T-helper 2 cell (primary cell): Measurements from ENCODE around the gene POTEJ.
"Not testable (repeated sequence)": the region's sequence is repeated elsewhere in the genome, so short reads cannot be mapped to it uniquely, and the experiment has no call there.

Experiments
- DNase-seq, 5 experiments: peaks; one replicate each; pipeline versions ENCODE4 v3.0.0 to v3.0.0-alpha.2; 2012 to 2022

The POTEJ gene

DNA sequence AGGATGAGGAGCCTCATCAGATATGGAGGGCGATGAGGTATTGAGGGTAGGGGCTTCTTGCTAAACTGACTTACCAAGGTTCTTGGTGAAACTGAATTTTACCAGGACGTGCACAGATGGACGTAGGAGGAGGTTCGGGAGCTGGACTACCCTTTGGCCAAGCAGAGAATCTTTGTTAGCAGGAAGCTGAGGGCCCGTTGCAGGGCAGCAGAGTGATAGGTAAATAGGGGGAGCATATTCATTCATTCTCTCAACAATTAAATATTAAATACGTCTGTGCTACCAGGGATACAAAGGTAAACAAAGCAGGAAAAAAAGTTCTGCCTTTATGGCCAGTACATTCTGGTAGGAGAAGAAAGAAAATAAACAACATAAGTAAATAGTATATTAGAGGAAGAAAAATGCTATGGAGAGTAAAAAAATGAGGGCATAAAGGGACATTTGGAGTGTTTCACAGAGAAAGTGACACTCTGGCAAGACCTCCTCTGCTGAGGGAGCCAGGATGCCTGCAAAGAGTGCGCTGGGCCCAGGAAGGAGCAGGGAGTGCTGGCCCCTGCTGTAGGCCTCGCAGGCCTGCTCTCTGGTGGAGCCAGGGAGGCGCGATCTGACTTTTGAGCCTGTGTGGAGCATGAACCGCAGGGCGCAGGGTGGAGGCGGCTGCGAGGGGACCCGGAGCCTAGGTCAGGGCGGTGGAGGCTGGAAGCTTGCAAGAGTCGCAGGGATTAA is 2.8 kb upstream of the POTEJ start:
- not testable (repeated sequence) for DNase-seq

DNA sequence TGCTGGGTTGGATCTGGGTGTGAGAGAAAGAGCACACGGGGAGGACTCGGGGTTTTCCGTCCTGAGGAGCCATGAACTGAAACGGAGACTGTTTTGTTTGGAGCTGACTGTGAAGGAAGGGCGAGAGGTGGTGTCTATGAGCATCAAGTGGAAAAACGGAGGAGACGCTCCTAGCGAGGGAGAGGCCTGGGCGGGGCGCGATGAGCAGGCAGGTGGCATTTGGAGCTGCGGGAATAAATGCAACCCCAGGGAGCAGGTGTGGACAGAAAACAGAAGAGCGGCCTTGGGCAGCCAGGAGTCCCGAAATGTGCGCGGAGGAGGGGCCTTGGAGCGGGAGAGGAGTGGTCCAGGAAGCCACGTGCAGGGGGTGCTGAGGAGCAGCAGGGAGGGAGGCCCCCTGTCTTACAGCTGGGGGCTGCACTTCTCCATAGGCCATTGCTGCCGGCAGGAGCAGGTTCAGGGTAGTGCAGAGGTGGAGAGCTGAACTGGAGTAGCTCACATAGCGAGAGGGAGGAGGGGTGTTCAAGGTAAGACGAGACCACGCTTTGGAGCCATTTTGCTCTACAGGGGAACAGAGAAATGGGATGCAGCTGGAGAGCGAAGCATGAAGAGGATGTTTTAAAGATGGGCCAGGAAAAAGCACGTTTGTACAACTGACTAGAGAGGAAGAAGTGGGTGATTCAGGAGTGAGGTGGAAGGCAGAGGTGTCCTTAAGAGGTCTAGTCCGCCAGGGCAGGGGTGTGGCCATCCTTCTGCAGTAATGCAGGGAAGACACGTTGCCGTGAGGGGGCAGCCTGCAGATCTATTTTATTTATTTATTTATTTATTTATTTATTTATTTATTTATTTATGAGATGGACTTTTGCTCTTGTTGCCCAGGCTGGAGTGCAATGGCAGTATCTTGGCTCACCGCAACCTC is 2.0 kb upstream of the POTEJ start:
- DNase-seq, result not testable (repeated sequence)

DNA sequence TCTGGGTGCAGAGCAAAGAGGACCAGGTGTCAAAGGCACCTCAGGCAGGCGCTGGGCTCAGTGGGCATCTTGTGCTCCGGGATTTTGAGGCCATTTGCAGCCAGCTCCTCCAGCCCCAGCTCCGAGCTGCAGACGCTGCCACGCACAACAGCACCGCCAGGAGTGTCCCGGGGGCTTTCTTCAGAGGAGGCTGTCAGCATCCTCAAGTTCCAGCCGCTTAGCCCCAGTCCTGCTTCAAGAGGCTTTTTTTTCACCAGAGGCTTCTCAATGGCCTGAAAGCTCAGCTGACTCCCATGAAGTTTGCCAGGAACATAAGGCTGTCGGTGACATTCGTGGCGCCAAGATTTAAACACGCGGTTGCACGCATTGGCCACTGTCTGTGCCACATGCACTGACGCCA is 754 bp upstream of the POTEJ start:
- DNase-seq, result not testable (repeated sequence)

DNA sequence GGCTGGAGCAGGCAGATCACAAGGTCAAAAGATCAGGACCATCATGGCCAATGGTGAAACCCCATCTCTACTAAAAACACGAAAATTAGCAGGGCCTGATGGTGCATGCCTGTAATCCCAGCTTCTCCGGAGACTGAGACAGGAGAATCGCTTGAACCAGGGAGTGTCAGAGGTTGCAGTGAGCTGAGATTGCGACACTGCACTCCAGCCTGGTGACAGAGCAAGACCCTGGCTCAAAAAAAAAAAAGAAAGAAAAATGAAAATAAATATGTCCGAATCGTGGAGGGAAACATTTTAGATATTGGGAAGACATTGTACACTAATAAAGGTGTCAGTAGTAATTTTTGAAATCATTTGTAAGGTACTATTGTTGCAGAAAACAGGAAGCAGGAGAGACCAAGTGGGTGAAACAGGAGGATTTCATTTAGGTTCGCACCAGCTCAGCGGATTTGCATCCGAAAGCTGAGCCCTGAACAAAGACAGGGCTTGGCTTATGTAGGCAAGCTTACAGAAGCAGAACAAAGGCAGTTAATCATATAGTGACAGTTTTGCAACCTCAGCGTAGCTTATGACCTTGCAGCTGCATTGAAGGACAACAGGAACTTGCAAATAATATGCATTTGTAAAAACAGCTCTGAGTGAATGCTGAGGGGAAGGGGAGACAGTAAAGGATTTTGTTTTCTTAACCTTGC is 17.7 kb downstream of the POTEJ start:
- DNase-seq, result not testable (repeated sequence)

DNA sequence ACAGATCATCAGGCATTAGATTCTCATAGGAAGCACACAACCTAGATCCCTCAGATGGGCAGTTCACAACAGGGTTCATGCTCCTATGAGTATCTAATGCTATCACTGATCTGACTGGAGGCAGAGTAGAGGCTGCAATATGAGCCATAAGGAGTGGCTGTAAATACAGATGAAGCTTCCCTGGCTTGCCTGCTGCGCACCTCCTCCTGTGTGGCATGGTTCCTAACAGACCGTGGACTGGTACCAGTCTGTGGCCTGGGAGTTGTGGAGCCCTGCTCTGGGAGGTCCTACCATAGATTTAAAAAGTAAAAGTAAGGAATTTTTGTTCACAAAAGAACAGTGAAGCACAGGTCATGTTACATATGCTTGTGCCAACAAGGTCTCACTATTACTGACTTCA is 27.7 kb downstream of the POTEJ start:
- not testable (repeated sequence) for DNase-seq

DNA sequence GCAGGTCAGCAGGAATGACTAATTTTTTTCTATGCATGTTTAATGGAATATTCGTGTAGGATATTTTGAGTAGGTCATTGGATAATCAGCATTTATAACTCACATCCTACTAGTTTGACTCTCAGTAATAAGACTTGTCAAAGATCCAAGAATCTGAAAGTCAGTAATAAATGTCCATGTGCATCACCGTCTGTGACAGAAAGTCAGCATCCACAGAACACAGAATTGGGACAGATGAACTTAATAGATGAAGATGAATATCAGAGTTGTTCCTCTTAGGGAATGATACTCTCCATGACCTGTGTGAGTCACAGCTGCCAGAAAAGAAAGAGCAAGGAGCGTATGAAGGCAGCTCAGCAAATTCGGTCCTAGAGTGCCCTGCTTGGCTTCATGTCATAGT is 30.4 kb downstream of the POTEJ start:
- DNase-seq, result not testable (repeated sequence)

DNA sequence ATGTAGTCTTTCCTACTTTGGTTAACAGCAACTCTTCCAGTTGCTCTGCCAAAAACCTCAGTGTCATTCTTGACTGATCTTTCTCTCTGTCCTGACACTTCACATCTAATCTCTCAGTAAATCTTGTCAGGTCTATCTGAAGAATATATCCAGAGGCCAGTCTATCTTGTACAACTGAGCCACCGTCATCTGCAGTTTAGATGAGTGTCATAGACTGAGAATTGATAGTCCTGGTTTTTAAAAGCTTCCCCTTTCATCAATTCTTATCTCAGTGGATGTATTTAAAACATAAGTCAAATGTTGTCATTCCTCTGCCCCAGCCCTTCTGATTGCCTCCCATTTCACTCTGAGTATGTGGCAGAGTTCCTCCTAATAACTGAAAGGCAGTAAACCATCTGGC is 38.0 kb downstream of the POTEJ start:
- DNase-seq, result not testable (repeated sequence)

DNA sequence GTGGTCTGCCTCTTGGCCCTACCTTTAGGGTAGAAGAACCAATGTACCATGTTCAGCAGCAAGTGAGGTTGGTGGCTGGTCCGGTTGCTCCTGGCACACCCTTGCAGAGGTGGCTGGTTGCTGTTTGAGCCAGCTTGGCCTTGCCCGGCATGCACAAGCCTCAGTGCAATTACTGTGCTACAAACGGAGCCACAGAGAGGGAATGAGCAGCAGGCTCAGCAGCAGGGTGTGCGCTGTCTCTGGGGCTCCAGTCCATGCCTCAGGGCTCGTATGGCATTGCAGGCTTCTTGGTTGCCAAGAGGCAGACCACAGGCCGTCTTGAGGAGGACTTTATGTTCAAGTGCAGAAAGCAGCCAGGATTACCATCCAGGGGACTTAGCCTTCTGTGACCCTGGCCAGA is 53.3 kb downstream of the POTEJ start:
- not testable (repeated sequence) for DNase-seq

DNA sequence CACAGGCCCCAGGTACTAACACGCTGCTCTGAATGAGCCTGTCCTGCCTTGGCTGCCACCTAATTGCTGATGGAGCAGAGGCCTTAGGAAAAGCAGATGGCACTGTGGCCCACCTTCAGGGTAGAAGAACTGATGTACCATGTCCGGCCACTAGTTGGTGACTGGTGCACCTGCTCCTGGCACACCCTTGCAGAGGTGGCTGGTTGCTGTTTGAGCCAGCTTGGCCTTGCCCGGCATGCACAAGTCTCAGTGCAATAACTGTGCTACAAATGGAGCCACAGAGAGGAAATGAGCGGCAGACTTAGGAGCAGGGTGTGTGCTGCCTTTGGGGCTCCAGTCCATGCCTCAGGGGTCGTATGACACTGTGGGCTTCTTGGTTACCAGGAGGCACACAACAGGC is 54.4 kb downstream of the POTEJ start:
- not testable (repeated sequence) for DNase-seq

DNA sequence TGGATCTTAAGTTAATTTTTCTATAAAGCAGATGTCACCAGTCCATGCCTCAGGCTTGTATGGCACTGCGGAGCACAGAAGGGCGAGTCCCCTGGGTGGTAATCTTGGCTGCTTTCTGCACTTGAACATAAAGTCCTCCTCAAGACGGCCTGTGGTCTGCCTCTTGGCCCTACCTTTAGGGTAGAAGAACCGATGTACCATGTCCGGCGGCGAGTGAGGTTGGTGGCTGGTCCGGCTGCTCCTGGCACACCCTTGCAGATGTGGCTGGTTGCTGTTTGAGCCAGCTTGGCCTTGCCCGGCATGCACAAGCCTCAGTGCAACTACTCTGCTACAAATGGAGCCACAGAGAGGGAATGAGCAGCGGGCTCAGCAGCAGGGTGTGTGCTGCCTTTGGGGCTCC is 56.3 kb downstream of the POTEJ start:
- not testable (repeated sequence) for DNase-seq

DNA sequence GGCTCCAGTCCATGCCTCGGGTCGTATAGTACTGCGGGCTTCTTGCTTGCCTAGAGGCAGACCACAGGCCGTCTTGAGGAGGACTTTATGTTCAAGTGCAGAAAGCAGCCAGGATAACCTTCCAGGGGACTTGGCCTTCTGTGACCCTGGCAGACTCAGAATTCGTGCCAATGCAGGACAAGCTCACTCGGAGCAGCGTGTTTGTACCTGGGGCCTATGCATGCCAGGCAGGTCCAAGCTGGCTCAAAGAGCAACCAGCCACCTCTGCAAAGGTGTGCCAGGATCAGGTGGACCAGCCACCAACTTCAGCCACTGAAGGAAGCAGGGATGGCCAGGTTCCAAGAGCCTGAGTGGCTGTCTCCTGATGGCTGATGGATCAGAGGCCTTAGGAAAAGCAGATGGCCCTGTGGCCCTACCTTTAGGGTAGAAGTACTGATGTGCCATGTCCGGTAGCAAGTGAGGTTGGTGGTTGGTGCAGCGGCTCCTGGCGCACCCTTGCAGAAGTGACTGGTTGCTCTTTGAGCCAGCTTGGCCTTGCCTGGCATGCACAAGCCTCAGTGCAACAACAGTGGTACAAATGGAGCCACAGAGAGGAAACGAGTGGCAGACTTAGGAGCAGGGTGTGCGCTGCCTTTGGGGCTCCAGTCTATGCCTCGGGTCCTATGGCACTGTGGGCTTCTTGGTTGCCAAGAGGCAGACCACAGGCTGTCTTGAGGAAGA is 58.9 kb downstream of the POTEJ start:
- DNase-seq, result not testable (repeated sequence)

DNA sequence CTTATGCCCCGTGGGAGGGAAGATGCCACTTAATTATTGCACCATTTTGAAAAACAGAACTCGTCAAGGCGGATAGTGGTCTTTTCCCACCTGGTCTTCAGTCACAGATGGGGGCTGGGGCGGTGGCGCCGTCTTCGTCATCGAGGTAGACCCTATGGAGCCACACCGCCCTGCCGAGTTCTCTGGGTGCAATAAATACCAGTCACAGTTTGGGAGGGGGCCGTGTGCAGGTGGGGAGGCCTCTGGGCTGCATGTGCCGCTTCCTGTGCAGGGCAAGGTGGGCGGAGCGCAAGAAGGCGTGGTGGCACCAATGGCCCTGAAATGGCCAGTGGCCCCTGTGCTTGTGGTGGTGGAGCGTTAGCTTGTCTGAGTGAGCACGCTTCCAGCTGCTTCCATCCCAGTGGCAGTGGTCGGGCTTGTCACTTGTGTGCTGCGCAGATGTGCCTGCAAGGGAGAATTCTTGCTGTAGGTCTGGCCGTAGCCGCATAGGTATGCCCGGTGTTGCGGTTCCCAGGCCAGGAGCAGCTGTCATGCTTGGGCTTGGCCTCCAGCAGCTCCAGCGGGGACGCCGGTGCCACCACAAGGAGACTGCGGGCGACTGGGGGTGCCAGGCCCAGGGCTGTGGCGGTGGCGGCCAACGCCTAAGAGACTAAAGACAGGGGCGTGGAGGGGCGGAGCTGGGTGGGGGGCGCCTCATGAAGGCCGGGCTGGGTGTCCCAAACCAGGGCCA is 81.0 kb downstream of the POTEJ start:
- not testable (repeated sequence) for DNase-seq

DNA sequence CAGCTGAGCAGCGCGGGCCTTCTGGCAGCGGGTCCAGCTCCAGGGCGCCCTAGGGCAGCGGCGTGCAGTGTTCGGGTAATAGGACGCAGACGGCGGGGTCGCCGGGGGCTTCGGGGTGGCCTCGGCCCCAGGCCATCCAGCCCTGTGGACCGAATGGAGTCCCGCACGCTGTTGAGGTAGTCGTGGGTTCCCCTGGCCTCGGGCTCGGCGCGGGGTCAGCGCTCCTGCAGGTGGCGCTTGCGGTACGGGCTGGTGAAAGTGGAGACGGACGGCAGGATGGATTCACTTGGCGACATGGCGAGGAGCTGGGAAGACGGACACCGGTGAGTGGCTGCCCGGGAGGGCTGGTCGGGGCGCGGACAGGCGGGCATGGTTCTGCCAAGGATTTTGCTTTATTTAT is 82.2 kb downstream of the POTEJ start:
- not testable (repeated sequence) for DNase-seq

DNA sequence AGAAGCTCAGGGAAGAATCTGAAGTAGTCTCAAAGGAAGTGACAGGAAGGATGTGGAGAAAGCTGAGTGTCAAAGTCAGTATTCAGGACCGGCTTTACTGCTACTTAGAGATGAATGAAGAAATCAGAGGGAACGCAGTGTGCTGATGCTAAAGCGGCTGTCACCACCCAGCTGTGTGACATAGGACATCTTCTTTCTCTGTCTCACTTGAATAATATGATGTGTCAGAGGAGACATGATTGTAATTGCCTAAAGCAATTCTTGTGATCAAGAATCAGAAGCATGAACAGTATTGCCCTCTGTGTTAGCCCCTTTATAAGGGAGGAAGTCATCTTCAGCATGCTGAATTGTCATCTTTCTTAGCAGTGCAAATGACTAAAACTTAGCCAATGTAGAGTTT is 92.0 kb downstream of the POTEJ start:
- DNase-seq, result not testable (repeated sequence)
